ENCODE results near the gene PIGT. TPM values are rescaled to one million over a fixed set of nuclear protein-coding genes. Genes with fewer than 3 reads are reported as not detected.
A peak's percentile ranks its signal among the peaks of the same experiment; 100 is the strongest.

The PIGT gene
- total RNA-seq, 1 donor from 2014 or later: 87.7 TPM

- H3K36me3 Mint-ChIP-seq (ENCODE audit: insufficient read depth): peaks cover 6% of the 10 kb centered on the region
- peaks cover 7% of the 10 kb centered on the region for H3K4me1 Mint-ChIP-seq (ENCODE audit: low read depth)
- no peak for DNase-seq (ENCODE audit: low spot score, unreplicated experiment)
- H3K9me3 Mint-ChIP-seq (ENCODE audit: low read depth): no peaks in the 10 kb centered on the region
- H3K4me3 Mint-ChIP-seq (ENCODE audit: low read depth): no peak overlapping the region
- TF ChIP-seq CTCF (IDR thresholded peaks at IDR 0.05; ENCODE audit: unreplicated experiment): no peak
- no peak overlapping the region for H3K27ac Mint-ChIP-seq
- H3K27me3 Mint-ChIP-seq: peaks cover 5% of the 10 kb centered on the region
Observed at GRCh38 chr20:45409521-45410272, 6.2 kb upstream of the PIGT start.

DNA sequence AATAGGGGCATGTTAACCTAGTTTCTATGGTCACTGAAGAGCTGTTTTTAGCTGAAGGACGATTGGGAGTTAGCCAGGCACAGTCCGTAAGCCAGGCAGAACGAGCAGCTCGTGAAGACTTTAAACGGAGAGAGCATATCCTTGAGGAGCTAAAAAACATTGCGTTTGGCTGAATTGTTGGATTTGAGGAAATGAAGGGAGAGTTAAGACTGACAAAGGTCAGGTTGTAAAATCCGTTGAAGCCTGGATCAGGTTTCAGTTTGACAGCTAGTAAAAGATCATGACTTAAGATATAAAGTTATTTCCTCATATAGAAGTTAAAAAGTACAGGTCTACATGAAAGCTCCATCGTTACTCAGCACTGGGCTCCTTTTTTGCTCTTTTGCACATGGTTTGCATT lies 5.1 kb upstream of the PIGT start:
- peaks cover 6% of the 10 kb centered on the region for H3K36me3 Mint-ChIP-seq (ENCODE audit: insufficient read depth)
- H3K4me3 Mint-ChIP-seq (ENCODE audit: low read depth): no peak overlapping the region
- H3K9me3 Mint-ChIP-seq (ENCODE audit: low read depth): no peaks in the 10 kb centered on the region
- TF ChIP-seq CTCF (IDR thresholded peaks at IDR 0.05; ENCODE audit: unreplicated experiment): no peak
- peaks cover 11% of the 10 kb centered on the region for H3K4me1 Mint-ChIP-seq (ENCODE audit: low read depth)
- peaks cover 3% of the 10 kb centered on the region for H3K27me3 Mint-ChIP-seq
- no peak overlapping the region for H3K27ac Mint-ChIP-seq
- no peak for DNase-seq (ENCODE audit: low spot score, unreplicated experiment)

DNA sequence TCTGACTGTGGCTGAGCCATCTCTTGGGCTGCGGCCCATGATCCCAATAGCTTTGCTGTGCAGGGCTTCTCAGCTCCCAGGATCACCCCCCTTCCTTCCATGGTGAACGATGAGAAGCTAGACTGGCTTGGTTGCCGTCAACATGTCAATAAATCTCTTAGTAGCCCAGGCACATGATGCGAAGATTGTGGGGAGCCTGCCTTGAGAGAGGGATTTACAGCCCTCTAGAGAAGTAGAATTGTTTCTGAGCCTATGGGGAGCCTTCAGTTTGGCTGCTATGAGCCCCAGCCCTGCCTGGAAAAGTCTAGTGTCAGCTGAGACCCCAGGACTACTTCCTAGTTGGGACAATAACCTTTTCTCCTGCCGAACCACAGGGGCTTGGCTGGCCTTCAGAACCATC lies 3.3 kb upstream of the PIGT start:
- Mint-ChIP-seq H3K36me3 (ENCODE audit: insufficient read depth) (peaks cover 6% of the 10 kb centered on the region), H3K27me3 (peaks cover under 1% of the 10 kb centered on the region), H3K9me3 (ENCODE audit: low read depth) (no peaks in the 10 kb centered on the region), H3K27ac (no peak overlapping the region), H3K4me1 (ENCODE audit: low read depth) (peaks cover 14% of the 10 kb centered on the region), H3K4me3 (ENCODE audit: low read depth) (no peak overlapping the region)
- TF ChIP-seq CTCF (IDR thresholded peaks at IDR 0.05; ENCODE audit: unreplicated experiment): no peak
- DNase-seq (ENCODE audit: low spot score, unreplicated experiment): no peak

- H3K27ac Mint-ChIP-seq: no peak overlapping the region
Observed at GRCh38 chr20:45413479-45413878, 2.5 kb upstream of the PIGT start.

DNA sequence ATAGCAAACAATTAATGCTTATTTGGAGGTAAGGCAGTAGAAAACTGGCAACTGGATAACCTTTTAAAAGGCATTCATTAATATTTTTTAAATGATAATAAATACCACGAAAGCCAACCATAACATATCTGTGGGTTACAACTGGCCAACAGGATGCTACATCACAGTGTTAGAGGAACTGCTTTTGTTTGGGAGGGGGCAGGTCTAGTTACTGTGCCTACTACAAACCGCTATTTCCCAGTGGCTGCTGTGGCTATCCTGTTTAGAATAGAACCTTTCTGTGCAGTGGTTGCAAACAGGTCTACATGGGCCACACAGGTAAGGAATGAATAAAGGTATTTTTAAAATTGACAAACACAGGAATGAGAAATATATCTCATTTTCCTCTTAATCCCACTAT lies 976 bp downstream of the PIGT start:
- Mint-ChIP-seq H3K4me1 (ENCODE audit: low read depth) (peaks cover 18% of the 10 kb centered on the region), H3K9me3 (ENCODE audit: low read depth) (no peaks in the 10 kb centered on the region), H3K27me3 (no peaks in the 10 kb centered on the region), H3K36me3 (ENCODE audit: insufficient read depth) (peaks cover 9% of the 10 kb centered on the region), H3K27ac (no peak overlapping the region), H3K4me3 (ENCODE audit: low read depth) (peak overlapping the region; percentile 97)
- no peak for TF ChIP-seq CTCF (IDR thresholded peaks at IDR 0.05; ENCODE audit: unreplicated experiment)
- no peak for DNase-seq (ENCODE audit: low spot score, unreplicated experiment)

More at GRCh38 chr20:45413479-45413878, 2.5 kb upstream of the PIGT start:
- no peak for DNase-seq (ENCODE audit: low spot score, unreplicated experiment)
- peaks cover 7% of the 10 kb centered on the region for H3K36me3 Mint-ChIP-seq (ENCODE audit: insufficient read depth)
- H3K4me3 Mint-ChIP-seq (ENCODE audit: low read depth): no peak overlapping the region
- no peaks in the 10 kb centered on the region for H3K27me3 Mint-ChIP-seq
- no peaks in the 10 kb centered on the region for H3K9me3 Mint-ChIP-seq (ENCODE audit: low read depth)
- TF ChIP-seq CTCF (IDR thresholded peaks at IDR 0.05; ENCODE audit: unreplicated experiment): no peak
- H3K4me1 Mint-ChIP-seq (ENCODE audit: low read depth): peaks cover 15% of the 10 kb centered on the region

All from progenitor cell of endocrine pancreas (in vitro differentiated cells).